H54 (cell line): Measurements from ENCODE around the gene MRPL37.

Source experiments
- DNase-seq: peaks from one replicate; pipeline ENCODE4 v3.0.0; 2011; ENCODE audit warnings: low spot score, mixed read lengths; ENCODE audit not compliant: insufficient read length
- FAIRE-seq: peaks from 3 replicates; lab custom pipeline; 2011; peaks lifted over from hg19 to GRCh38; lab: Jason Lieb, UNC
- POLR2A ChIP-seq: IDR thresholded peaks from 2 replicates; pipeline ENCODE4 v1.6.1; 2011; ENCODE audit warnings: low read depth, mild to moderate bottlenecking, low read length

MRPL37 gene

DNA sequence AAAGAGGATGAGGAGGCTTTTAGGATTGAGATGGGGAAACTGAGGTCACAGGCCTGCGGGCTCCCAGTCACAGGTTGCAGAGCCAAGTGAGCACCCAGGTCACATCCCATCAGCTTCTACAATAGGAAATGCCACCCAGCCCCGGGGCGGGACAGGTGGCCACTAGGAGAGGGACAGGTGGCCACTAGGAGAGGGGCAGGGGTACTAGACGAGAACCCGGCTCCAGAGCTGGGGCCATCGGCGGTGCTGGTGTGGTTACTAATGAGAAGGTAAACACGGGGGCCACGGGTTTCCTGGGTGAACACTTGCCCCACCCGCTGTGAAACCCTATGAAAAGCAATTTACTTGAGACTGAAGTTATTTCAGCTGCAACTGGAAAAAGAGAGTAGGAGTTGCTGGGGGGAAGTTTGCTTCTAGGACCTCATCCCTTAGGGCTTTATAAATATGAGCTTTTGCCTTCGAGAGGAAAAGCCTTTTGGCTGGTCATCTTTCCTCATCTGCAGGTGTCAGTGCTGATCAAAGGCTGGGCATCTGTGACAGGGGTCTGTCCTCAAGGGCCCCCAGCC lies 52.5 kb downstream of the MRPL37 start:
- no peak for DNase-seq
- no peak for TF ChIP-seq POLR2A

DNA sequence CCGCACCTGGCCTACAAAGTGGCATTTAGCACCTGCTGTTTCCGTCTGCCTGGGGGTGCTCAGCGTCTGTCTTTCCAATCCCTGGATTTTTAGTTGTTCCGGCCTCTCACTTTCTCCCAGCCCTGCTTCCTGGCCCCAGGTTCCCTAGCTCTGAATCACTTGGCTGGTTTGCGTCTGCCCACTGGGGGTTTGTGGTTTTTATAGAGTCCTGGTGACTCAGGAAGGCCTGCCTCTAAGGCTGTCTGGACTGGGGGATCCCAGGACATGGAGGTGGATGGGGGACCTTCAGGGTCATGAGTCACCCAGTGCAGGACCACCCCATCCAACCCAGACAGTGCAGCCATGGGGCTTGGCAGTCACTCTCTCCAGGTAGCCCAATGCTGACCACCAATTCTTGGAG lies 53.5 kb downstream of the MRPL37 start:
- no peak for TF ChIP-seq POLR2A
- peak; percentile 99 for DNase-seq
- peak; percentile 77 for FAIRE-seq

More for the DNA sequence above, 52.5 kb downstream of the MRPL37 start:
- FAIRE-seq: no peak

DNA sequence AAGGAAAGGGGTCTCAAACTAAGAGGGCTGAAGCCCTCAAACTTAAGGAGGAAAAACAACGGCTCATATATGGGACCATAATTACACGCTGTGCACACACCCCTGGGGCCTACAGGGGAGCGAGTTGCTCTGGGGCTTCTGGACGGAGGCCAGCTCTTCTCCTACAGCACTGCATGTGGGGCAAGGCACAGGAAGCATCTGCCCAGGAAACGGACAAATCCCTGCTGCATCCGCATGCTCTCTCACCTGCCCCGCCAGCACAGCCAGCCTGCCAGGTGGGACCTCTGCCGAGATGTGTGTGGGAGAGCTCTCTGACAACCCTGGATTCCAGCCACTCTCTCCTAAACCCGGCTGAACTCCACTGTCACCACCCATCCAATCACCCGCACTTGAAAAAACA lies 54.1 kb downstream of the MRPL37 start:
- TF ChIP-seq POLR2A: no peak
- FAIRE-seq: no peak
- peak; percentile 76 for DNase-seq

DNA sequence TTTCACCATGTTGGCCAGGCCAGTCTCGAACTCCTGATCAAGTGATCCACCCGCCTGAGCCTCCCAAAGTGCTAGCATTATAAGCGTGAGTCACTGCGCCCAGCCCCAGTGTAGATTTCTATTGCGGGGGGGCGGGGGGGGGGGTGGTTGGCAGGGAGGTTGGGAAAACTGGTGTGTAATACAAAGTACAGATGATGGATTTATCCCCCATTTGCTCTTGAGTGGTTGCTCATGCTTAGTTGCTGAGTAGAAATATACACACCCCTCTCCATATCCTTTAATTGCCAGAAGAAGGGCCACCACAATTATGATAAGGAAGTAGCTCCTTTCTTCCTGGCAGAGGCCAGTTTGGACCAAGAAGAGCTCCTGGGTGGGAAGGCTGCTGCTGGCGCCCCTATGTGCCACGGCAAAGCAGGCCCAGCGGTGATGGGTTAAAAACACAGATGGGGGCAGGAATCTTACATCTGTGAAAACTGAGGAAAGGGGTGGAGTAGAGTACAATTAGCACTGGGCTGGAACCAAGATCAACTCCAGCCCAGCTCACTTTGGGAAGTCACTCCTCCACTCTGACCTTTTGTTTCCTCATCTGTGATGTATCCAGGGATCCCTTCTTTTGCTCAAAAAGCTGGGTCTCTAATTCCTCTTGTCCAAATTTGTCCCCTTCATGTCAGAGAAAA lies 55.2 kb downstream of the MRPL37 start:
- TF ChIP-seq POLR2A: no peak
- DNase-seq (peak; percentile 52), FAIRE-seq (no peak)

DNA sequence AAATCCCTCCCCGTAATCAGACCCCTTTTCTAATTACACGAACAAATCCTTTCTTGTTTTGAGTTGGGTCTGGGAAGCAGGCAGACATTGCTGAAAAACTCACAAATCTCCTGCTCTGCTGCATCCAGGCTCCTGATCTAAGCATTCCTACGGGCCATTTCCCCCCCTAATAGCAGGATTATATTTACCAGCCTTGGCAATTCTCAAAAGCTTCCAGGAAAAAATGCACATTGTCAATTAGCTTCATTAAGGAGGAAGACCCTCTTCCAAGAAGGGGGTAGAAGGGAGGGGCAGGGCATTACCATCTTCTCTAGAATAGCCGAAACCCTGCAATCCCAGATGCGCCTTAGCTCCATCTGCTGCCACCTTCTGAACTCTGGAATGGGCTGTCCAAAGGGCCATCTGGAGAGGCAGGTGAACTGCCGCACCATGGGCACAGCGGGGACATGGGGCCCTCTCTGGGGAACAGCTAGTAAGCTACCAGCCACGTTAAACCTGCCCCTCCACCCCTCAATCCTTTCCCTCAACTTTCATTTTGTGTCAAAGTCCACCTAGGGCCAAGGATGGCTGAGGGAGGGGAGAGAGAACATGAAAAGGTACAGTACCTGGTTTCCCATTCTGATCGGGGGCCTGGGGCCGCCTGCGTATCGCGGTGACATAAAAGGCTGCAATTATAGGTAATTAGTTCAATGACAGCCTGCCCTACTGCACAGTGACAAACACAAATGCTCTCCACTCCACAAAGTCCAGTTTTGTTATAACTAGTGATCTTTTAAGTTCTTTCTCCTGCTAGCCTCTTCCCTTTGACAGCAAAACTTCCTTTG lies 56.8 kb downstream of the MRPL37 start:
- FAIRE-seq (no peak), DNase-seq (no peak)
- no peak for TF ChIP-seq POLR2A

DNA sequence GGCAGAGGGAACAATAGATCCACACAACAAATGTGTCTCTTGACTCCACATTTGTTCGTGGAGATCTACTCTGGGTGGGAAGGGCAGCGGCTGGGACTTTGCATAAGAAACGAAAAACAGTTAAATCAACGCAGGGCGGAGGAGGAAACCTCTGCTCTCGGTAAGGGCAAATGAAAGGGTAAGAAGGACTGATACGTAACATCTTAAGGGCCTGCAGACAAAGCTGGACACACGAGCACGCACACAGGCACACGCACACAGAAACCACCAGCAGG lies 57.3 kb downstream of the MRPL37 start:
- DNase-seq: no peak
- TF ChIP-seq POLR2A: no peak
- no peak for FAIRE-seq

DNA sequence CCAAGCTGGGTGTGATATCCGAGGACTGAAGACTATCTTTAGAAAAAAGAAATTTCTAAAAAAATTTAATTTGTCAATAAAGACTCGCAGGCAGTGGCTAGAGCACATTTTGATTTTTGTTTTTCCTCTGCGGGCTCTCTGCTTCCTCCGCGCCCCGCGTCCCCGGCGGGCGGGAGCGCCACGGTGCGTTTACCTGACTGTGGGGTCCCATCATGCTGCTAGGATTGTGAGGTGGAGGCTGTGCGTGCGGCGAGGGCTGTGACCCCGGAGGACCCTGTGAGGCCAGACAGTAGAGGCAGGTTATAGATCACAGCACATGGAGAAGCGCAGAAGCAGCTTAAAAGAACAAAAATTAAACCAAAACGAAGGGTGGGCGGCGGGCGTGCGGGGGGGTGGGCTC lies 57.9 kb downstream of the MRPL37 start:
- DNase-seq (no peak), FAIRE-seq (no peak)
- TF ChIP-seq POLR2A: no peak

DNA sequence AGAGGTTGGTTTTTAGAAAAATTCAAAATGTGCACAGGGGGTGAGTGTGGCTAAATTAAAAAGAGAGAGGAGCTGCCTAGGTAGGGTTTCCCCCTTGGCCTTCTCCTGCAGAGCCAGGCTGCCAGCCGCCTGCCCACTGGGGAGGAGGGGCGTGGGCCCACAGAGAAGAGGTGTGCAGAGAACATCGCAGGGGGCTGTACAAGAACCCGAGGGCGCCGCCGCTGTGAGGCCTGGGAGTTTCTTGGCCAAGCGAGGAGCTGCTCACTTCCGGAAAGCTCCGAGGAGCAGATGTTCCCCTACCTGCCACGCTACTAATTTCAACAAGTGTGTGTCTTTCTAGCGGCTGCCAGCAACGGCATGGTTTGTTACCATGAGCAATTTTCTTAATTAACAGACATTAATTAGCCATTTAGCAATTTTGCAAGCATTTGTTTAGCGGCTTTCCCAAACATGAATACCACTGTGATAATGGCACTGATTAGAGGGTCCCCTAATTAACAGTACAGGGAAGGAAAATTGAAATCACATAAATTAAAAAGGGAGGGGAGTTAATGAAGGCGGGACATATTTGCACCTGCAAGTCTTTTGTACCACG lies 59.7 kb downstream of the MRPL37 start:
- no peak for TF ChIP-seq POLR2A
- DNase-seq (no peak), FAIRE-seq (no peak)

DNA sequence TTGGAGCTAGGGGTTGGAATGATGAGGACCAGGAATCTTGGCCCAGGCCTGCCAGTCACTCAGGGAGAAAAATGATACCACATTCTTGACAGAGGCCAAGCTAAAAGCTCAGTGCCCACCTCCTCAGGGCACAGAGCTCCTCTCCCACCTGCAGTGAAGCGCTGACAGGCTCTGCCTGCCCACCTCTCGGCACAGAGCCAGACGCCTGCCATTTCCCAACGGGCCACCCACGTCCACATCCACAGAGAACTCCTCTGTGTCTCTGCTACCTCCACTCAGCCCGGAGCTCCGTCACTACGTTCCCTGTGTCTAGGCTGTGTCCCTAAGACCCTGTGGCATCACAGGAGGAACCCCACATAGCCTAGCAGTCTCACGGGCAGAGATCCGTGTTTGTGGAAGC lies 60.8 kb downstream of the MRPL37 start:
- no peak for FAIRE-seq
- no peak for TF ChIP-seq POLR2A

DNA sequence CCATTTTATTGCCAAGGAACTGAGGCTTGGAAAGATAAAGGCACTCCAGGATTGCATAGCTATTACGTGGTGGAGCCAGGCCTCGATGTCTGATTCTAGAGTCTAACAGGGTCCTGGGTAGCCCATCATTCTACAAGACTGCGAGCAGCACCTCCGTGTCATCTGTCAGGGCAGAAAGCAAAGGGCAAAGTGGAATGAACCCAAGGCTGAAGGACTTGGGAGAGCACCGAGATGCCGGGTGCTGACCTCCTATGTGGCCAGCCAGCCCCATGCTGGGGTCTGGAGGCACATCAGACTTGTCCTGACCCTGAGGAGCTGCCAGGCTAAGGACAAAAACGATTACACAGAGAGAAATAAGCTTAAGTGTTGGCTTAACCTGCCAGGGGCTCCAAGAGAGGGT lies 62.3 kb downstream of the MRPL37 start:
- FAIRE-seq (no peak), DNase-seq (no peak)
- no peak for TF ChIP-seq POLR2A

More for the DNA sequence above, 60.8 kb downstream of the MRPL37 start:
- DNase-seq: no peak

DNA sequence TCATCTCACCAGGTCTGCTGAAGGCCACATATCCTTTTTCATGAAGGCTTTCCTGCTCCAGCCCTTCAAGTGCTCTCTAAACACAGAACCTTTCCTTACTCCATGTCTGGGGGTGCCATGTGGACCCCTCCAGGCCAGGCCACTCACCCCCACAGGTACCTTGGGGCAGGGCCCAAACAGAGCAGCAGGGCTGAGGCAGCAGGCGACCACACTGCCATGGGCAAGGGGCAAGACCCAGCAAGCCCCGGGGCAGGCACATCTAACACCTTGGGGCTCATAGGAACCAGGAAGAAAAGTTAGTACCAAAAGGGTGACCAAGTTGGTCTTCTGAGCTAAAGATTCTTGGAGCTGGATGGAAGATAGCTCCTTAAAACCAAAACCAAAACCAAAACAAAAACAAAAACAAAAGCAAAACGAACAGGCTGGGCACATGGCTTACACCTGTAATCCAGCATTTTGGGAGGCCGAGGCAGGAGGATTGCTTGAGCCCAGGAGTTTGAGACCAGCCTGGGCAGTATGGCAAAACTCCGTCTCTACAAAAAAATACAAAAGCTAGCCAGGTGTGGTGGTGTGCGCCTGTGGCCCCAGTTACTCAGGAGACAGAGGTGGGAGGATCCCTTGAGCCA lies 63.7 kb downstream of the MRPL37 start:
- FAIRE-seq (no peak), DNase-seq (no peak)
- no peak for TF ChIP-seq POLR2A

DNA sequence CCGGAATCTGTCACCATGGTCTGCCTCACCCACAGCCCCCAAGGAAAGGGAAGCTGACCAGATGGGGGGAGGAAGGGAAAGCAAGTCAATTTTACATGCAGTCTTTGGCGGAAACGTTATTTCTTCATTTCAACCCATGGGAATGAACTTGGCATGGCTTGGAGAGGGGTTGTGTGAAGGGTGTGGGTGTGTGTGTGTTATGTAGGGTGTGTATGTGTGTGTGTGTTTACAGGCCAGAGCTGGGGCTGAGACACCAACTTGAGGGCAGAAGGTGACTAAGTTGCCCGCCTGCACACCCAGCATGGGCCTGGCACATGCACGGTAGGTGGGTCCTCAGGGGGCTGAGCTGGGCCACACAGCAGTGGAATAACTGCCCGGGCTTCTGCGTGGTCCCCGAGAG lies 65.2 kb downstream of the MRPL37 start:
- no peak for FAIRE-seq
- no peak for TF ChIP-seq POLR2A
- DNase-seq: no peak

DNA sequence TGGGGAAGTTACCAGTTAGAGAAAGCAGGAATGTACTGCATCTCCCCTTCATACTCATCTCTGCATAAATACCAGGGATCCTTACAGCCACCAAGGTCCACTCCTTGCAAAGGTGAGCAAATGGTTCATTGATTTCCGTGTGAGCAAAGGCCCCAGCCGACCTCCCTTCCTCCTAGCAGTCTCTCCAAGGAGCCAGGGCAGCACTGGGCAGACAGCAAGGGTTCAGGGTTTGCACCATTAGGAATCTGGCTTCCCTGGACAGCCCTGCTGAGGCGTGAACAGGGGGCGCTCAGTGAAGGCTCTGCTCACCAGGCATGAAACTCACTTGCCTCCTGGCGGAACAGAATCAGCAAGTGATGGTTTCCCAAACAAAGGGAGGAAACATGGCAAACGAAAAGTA lies 65.7 kb downstream of the MRPL37 start:
- DNase-seq (no peak), FAIRE-seq (no peak)
- no peak for TF ChIP-seq POLR2A

DNA sequence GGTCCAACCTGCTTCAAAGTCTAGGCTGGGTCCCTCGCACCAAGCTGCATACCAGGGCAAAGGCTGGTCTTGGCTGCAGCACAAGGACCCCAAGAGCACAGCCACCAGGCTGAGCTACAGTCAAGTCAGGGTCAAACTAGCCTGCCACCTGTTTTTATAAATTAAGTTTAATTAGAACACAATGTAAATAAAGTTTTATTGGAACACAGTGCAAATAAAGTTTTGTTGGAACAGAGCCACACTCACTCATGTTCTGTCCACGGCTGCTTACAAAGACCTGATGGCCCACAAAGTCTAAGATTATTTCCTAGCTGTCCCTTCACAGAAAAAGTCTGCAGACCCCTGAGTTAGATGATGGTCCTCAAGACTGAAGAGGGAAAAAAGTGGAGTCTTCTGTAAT lies 66.2 kb downstream of the MRPL37 start:
- no peak for TF ChIP-seq POLR2A
- DNase-seq (no peak), FAIRE-seq (no peak)
